Endothelial cell (in vitro differentiated cells): ENCODE measurements around the gene ALS2CL. TPM values are rescaled to one million over a fixed set of nuclear protein-coding genes. Genes with fewer than 3 reads are reported as not detected.

Source experiments
- DNase-seq: peaks from one replicate; pipeline ENCODE4 v3.0.0; 2021; ENCODE audit warnings: low spot score
- H3K27ac Mint-ChIP-seq: one replicate; pipeline ENCODE4 v1.8.0; 2021; ENCODE audit warnings: mixed read lengths, inconsistent platforms; ENCODE audit not compliant: unreplicated experiment
- H3K27me3 Mint-ChIP-seq: one replicate; pipeline ENCODE4 v1.8.0; 2021; ENCODE audit warnings: mild to moderate bottlenecking, moderate library complexity, mixed read lengths, inconsistent platforms; ENCODE audit not compliant: unreplicated experiment
- H3K36me3 Mint-ChIP-seq: one replicate; pipeline ENCODE4 v1.8.0; 2021; ENCODE audit warnings: mild to moderate bottlenecking, low read depth, mixed read lengths, inconsistent platforms; ENCODE audit not compliant: unreplicated experiment
- H3K4me1 Mint-ChIP-seq: one replicate; pipeline ENCODE4 v1.8.0; 2021; ENCODE audit warnings: mild to moderate bottlenecking, mixed read lengths, inconsistent platforms; ENCODE audit not compliant: unreplicated experiment
- H3K4me3 Mint-ChIP-seq: one replicate; pipeline ENCODE4 v1.8.0; 2021; ENCODE audit warnings: mild to moderate bottlenecking, mixed read lengths, inconsistent platforms; ENCODE audit not compliant: unreplicated experiment
- H3K9me3 Mint-ChIP-seq: one replicate; pipeline ENCODE4 v1.8.0; 2021; ENCODE audit warnings: mixed read lengths, inconsistent platforms; ENCODE audit not compliant: unreplicated experiment
- CTCF ChIP-seq: fragments of 200-600 bp; sonication (generic); IDR thresholded peaks from one replicate; pipeline ENCODE4 v1.5.0; 2021; ENCODE audit warnings: antibody characterized with exemption; ENCODE audit not compliant: unreplicated experiment
- total RNA-seq: library from RNA; stranded (reverse); fragmentation: NEBNext Ultra II Directional; extraction: Animal tissue kit (Norgen Biotek cat#: 25700); gene quantifications from one replicate; pipeline ENCODE4 v1.2.1, GENCODE V29; 2021; ENCODE audit not compliant: unreplicated experiment

Gene ALS2CL
- total RNA-seq, 1 donor from 2014 or later, result 5.6 TPM

GRCh38 chr3:46642971-46643370 is 50.5 kb downstream of the ALS2CL start:
- DNase-seq, result no peak
- Mint-ChIP-seq H3K27me3 (peaks cover 2% of the 10 kb centered on the region), H3K4me3 (no peak overlapping the region), H3K36me3 (no peaks in the 10 kb centered on the region), H3K9me3 (no peaks in the 10 kb centered on the region), H3K4me1 (no peaks in the 10 kb centered on the region), H3K27ac (no peak overlapping the region)
- no peak for TF ChIP-seq CTCF

DNA sequence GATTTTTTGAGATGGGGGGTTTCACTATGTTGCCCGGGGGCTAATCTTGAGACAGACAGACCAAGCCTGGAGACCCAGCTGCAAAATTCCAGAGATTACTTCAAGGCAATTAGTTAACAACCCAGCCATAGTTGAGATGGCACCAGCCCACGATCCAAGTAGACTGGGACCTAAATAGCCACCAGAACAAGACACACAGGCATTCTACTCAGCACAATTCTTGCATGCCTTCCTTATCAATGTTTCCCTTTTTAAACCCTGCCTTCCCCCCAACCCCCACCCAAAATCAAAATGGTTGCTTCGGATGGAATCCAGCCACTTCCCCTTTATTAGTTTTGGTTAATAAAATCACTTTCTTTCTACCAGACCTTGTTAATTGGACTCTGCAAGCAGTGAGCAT is 52.6 kb downstream of the ALS2CL start:
- H3K4me3 Mint-ChIP-seq, result no peak overlapping the region

GRCh38 chr3:46639221-46639620 is 54.3 kb downstream of the ALS2CL start:
- Mint-ChIP-seq H3K36me3 (no peaks in the 10 kb centered on the region), H3K4me1 (no peaks in the 10 kb centered on the region), H3K27ac (no peak overlapping the region), H3K9me3 (no peaks in the 10 kb centered on the region), H3K4me3 (no peak overlapping the region), H3K27me3 (peaks cover 2% of the 10 kb centered on the region)
- no peak for TF ChIP-seq CTCF
- DNase-seq, result no peak

More for the DNA sequence above, 52.6 kb downstream of the ALS2CL start:
- Mint-ChIP-seq H3K36me3 (no peaks in the 10 kb centered on the region), H3K27ac (no peak overlapping the region), H3K27me3 (peaks cover 2% of the 10 kb centered on the region), H3K4me1 (no peaks in the 10 kb centered on the region), H3K9me3 (no peaks in the 10 kb centered on the region)
- TF ChIP-seq CTCF, result no peak
- DNase-seq, result no peak

- Mint-ChIP-seq H3K27ac (no peak overlapping the region), H3K36me3 (no peaks in the 10 kb centered on the region), H3K4me3 (no peak overlapping the region), H3K9me3 (no peaks in the 10 kb centered on the region), H3K4me1 (peaks cover 4% of the 10 kb centered on the region), H3K27me3 (no peaks in the 10 kb centered on the region)
- no peak for DNase-seq
- no peak for TF ChIP-seq CTCF
Measured at GRCh38 chr3:46634856-46635255, 58.6 kb downstream of the ALS2CL start.

- Mint-ChIP-seq H3K4me3 (no peak overlapping the region), H3K27me3 (no peaks in the 10 kb centered on the region), H3K27ac (no peak overlapping the region), H3K9me3 (no peaks in the 10 kb centered on the region), H3K4me1 (peaks cover 16% of the 10 kb centered on the region), H3K36me3 (no peaks in the 10 kb centered on the region)
- no peak for DNase-seq
- no peak for TF ChIP-seq CTCF
Measured at GRCh38 chr3:46632792-46633191, 60.7 kb downstream of the ALS2CL start.
